ENCODE results near the gene ANKRD52. TPM values are rescaled to one million over a fixed set of nuclear protein-coding genes. Genes with fewer than 3 reads are reported as not detected.

Gene ANKRD52
- total RNA-seq (46.4 TPM), polyA plus RNA-seq (ENCODE audit: insufficient read depth, low read depth, low replicate concordance) (8.6 TPM)
- long read RNA-seq, donor 1, full-length matches to known transcripts = 2 of 2 reads
- long read RNA-seq, donor 1, partial matches to known transcripts = 0 of 2 reads
- long read RNA-seq, donor 1, other reads (novel, unspliced or antisense) = 0 of 2 reads
- long read RNA-seq, donor 2, full-length matches to known transcripts = 2 of 2 reads
- long read RNA-seq, donor 2, partial matches to known transcripts = 0 of 2 reads
- long read RNA-seq, donor 2, other reads (novel, unspliced or antisense) = 0 of 2 reads
- long read RNA-seq, donor 3 = 0 reads
- long read RNA-seq, donor 4, full-length matches to known transcripts = 1 of 1 reads
- long read RNA-seq, donor 4, partial matches to known transcripts = 0 of 1 reads
- long read RNA-seq, donor 4, other reads (novel, unspliced or antisense) = 0 of 1 reads
- long read RNA-seq, donor 5 = 0 reads
- long read RNA-seq, donor 6 = 0 reads
- long read RNA-seq, donor 7, partial matches to known transcripts = 8 of 11 reads
- long read RNA-seq, donor 7, other reads (novel, unspliced or antisense) = 3 of 11 reads
- long read RNA-seq, donor 8 = 0 reads
- long read RNA-seq, donor 9 = 0 reads
- long read RNA-seq, donor 10, full-length matches to known transcripts = 1 of 12 reads
- long read RNA-seq, donor 10, partial matches to known transcripts = 11 of 12 reads
- long read RNA-seq, donor 10, other reads (novel, unspliced or antisense) = 0 of 12 reads

- Histone ChIP-seq H3K36me3 (ENCODE audit: control insufficient read depth in 2 of 3, insufficient read depth in 3 of 3, low read length in 3 of 3) (peaks cover 7 to 31% (median 18%) of the 10 kb centered on the region in 3 donors), H3K27ac (ENCODE audit: low read depth in 2 of 2, low read length in 2 of 2) (peak within 1 kb of the TSS; percentile 74 to 79), H3K4me3 (ENCODE audit: low read length in 3 of 3) (peak within 1 kb of the TSS; percentile 76 to 87 (median 80)), H3K4me1 (ENCODE audit: control insufficient read depth in 2 of 3, insufficient read depth in 2 of 3, low read depth in 1 of 3, low read length in 3 of 3) (peaks cover 4 to 13% (median 10%) of the 10 kb centered on the region in 3 donors), H3K9ac (ENCODE audit: low read length in 3 of 3) (peak within 1 kb of the TSS; percentile 66 to 88 (median 86)), H3K9me3 (ENCODE audit: control insufficient read depth in 2 of 3, insufficient read depth in 1 of 3, low read length in 3 of 3) (no peaks in the 10 kb centered on the region), H3K27me3 (ENCODE audit: control insufficient read depth, insufficient read depth, low read length) (no peaks in the 10 kb centered on the region)
- TF ChIP-seq CTCF (IDR thresholded peaks at IDR 0.05; ENCODE audit: borderline replicate concordance, extremely low read depth, insufficient read depth) = peak; percentile 77
- intact Hi-C loops (cut with DNase I) = no loop called here
- FAIRE-seq (no peak), DNase-seq (peak; percentile 74 to 92 (median 87))
Observed at GRCh38 chr12:56258068-56258819, at the start of gene ANKRD52. Gene ANKRD52 (minus strand): TSS chr12:56258384. CDS start chr12:56258269, 115 bp downstream.

DNA sequence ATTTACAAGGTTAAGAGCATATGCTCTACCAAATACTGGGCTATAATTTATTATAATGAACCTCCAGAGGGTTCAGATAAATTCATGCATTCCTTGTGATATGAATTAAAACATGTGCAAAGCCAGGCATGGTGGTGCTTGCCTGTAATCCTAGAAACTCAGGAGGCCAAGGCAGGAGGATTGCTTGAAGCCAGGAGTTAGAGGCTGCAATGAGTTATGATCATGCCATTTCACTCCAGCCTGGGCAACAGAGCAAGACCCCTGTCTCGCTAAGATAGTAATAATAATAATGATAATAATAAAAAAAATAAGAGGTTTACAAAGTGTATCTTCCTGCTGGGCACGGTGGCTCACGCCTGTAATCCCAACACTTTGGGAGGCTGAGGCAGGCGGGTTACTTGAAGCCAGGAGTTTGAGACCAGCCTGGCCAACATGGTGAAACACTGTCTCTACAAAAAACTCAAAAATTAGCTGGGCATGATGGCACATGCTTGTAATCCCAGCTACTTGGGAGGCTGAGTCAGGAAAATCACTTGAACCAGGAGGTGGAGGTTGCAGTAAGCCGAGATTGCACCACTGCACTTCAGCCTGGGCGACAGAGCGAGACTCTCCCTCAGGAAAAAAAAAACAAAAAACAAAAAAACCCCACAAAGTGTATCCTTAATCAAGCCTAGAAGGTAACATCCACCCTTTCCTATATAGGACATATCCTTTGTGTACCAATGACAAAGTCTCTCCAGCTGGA is 49.2 kb upstream of the ANKRD52 start:
- no peaks in the 10 kb centered on the region for H3K27me3 ChIP-seq (ENCODE audit: control insufficient read depth, insufficient read depth, low read length)
- FAIRE-seq = no peak
- no peaks in the 10 kb centered on the region for H3K9me3 ChIP-seq (ENCODE audit: control insufficient read depth in 2 of 3, insufficient read depth in 1 of 3, low read length in 3 of 3)
- DNase-seq = no peak
- no peaks in the 10 kb centered on the region for H3K4me1 ChIP-seq (ENCODE audit: control insufficient read depth in 2 of 3, insufficient read depth in 2 of 3, low read depth in 1 of 3, low read length in 3 of 3)
- no peak overlapping the region for H3K27ac ChIP-seq (ENCODE audit: low read depth in 2 of 2, low read length in 2 of 2)
- intact Hi-C loops (cut with DNase I) = no loop called here
- H3K9ac ChIP-seq (ENCODE audit: low read length in 3 of 3) = no peak overlapping the region
- no peak for TF ChIP-seq CTCF (IDR thresholded peaks at IDR 0.05; ENCODE audit: borderline replicate concordance, extremely low read depth, insufficient read depth)
- no peak overlapping the region for H3K4me3 ChIP-seq (ENCODE audit: low read length in 3 of 3)
- peaks cover 5 to 18% (median 10%) of the 10 kb centered on the region in 3 donors for H3K36me3 ChIP-seq (ENCODE audit: control insufficient read depth in 2 of 3, insufficient read depth in 3 of 3, low read length in 3 of 3)

DNA sequence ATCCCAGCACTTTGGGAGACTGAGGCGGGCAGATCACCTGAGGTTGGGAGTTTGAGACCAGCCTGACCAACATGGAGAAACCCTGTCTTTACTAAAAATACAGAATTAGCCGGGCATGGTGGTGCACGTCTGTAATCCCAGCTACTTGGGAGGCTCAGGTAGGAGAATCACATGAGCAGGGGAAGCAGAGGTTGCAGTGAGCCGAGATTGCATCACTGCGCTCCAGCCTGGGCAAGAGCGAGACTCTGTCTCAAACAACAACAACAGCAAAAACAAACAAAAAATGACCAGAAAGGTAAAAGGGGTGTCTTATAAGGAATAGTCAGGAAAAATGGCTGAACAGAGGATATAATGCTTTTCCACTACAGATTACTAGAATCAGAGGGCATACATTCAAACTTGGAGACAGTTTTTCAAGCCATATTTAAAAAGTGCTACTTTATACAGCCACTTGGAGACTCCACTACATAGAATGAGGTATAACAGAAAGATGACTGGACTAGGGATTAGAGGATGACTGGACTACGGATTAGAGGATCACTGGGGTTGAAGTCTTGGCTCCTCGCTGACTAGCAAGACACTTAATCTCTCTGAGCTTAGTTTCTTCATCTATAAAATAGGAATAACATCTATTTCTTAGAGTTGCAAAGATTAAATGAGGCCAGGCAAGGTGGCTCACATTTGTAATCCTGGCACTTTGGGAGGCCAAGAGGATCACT is 46.8 kb upstream of the ANKRD52 start:
- no peak overlapping the region for H3K4me3 ChIP-seq (ENCODE audit: low read length in 3 of 3)
- H3K4me1 ChIP-seq (ENCODE audit: control insufficient read depth in 2 of 3, insufficient read depth in 2 of 3, low read depth in 1 of 3, low read length in 3 of 3) = peaks cover 0 to 16% (median 7%) of the 10 kb centered on the region in 3 donors
- H3K27me3 ChIP-seq (ENCODE audit: control insufficient read depth, insufficient read depth, low read length) = no peaks in the 10 kb centered on the region
- H3K27ac ChIP-seq (ENCODE audit: low read depth in 2 of 2, low read length in 2 of 2) = no peak overlapping the region
- no peak for TF ChIP-seq CTCF (IDR thresholded peaks at IDR 0.05; ENCODE audit: borderline replicate concordance, extremely low read depth, insufficient read depth)
- peaks cover 0 to 18% (median 4%) of the 10 kb centered on the region in 3 donors for H3K36me3 ChIP-seq (ENCODE audit: control insufficient read depth in 2 of 3, insufficient read depth in 3 of 3, low read length in 3 of 3)
- no peak for DNase-seq
- no peak overlapping the region for H3K9ac ChIP-seq (ENCODE audit: low read length in 3 of 3)
- intact Hi-C loops (cut with DNase I) = no loop called here
- FAIRE-seq = no peak
- H3K9me3 ChIP-seq (ENCODE audit: control insufficient read depth in 2 of 3, insufficient read depth in 1 of 3, low read length in 3 of 3) = no peaks in the 10 kb centered on the region
